Activated CD8-positive, alpha-beta T cell treated with anti-CD3 and anti-CD28 coated beads, Interleukin-2, amount 10 ng/mL, durations not matched to agents 7 days and 5 days (primary cell): ENCODE measurements around the gene XPO4. TPM values are rescaled to one million over a fixed set of nuclear protein-coding genes. Genes with fewer than 3 reads are reported as not detected.
"Not testable (repeated sequence)": the region's sequence is repeated elsewhere in the genome, so short reads cannot be mapped to it uniquely, and the experiment has no call there.

ENCODE experiments used
- ATAC-seq: fragments of 150-1000 bp; cut with Tn5 transposase; one replicate; pipeline ENCODE4 v1.10.0; 2021; ENCODE audit warnings: moderate library complexity
- CTCF ChIA-PET: fragments of 350-600 bp; sonication (Branson Sonifier 250); formaldehyde crosslinking; loops from one replicate; lab custom pipeline; 2021; ENCODE audit warnings: antibody characterized with exemption; lab: Charles Lee
- POLR2A ChIA-PET: fragments of 350-600 bp; sonication (Branson Sonifier 250); formaldehyde crosslinking; loops from one replicate; lab custom pipeline; 2021; ENCODE audit warnings: antibody characterized with exemption; lab: Charles Lee
- DNase-seq: peaks from one replicate; pipeline ENCODE4 v3.0.0-alpha.2; 2020
- H3K27ac Mint-ChIP-seq: one replicate; pipeline ENCODE4 v1.8.0; 2021; ENCODE audit warnings: mild to moderate bottlenecking, mixed read lengths
- H3K27me3 Mint-ChIP-seq: one replicate; pipeline ENCODE4 v1.8.0; 2021; ENCODE audit warnings: low read depth, mixed read lengths
- H3K36me3 Mint-ChIP-seq: one replicate; pipeline ENCODE4 v1.8.0; 2021; ENCODE audit warnings: low read depth, mixed read lengths
- H3K4me1 Mint-ChIP-seq: one replicate; pipeline ENCODE4 v1.8.0; 2021; ENCODE audit warnings: low read depth, mixed read lengths
- H3K4me3 Mint-ChIP-seq: one replicate; pipeline ENCODE4 v1.8.0; 2021; ENCODE audit warnings: mild to moderate bottlenecking, mixed read lengths
- H3K9me3 Mint-ChIP-seq: one replicate; pipeline ENCODE4 v1.8.0; 2022; ENCODE audit warnings: mixed read lengths; ENCODE audit not compliant: insufficient read depth
- total RNA-seq, 2 experiments: library from RNA; stranded (reverse); gene quantifications; one replicate each; pipeline ENCODE4 v1.2.3, GENCODE V29; 2021

The XPO4 gene
- 10 to 100 TPM; 18.6 to 19.8 TPM for total RNA-seq

DNA sequence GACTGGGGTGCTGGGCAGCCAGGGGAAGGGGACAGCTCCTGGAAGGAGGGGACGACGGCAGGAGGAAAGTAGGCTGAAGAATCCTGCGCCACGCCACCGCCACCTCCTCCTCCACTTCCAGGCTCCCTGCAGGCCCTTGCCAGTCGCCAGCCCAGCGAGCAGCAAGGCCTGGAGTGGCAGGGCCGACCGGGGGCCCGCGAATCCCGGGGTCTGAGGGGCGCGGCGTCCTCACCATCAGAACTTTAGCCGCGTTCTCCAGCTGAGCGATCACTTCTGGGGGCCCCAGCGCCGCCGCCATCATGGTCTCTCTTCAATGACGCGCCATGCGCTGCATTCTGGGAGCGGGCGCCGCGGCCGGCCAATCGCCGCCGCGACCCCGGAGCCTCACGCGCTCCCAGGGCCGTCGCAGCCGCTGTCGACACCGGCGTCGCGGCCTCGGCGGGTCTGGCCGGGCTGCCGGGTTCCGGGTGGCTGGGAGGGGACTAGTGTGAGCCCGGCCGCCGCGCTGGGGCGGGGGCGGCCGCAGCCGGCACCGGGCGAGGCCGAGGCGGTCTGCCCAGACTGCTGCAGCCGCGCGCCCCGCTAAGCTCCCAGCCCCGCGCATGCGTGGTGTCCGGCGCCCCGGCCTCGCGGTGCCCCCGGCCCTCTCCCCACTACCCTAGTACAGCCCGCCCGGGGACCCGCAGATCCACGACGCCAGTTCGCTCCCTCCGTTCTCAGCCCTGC lies at the start of gene XPO4:
TSS of gene XPO4 (minus strand) at position 309 of the 726 bp plus-strand sequence. CDS start at position 301, 8 bp downstream.
- ChIA-PET POLR2A (interaction anchor here (1.3 to 2.4 kb wide), 3 partner anchors 12 to 274 kb away, joined by 5 to 14 read pairs (median 6); partner anchors contain the start of genes EEF1AKMT1, MRPL57 and SKA3), CTCF (interaction anchor here (1.2 to 1.6 kb wide), 2 partner anchors 23 to 575 kb away, joined by 3 to 4 read pairs; no protein-coding TSS in a partner anchor)
- peak within 1 kb of the TSS; percentile 95 for H3K4me3 Mint-ChIP-seq
- ATAC-seq, result peak; percentile 96
- no peaks in the 10 kb centered on the region for H3K27me3 Mint-ChIP-seq
- H3K9me3 Mint-ChIP-seq, result no peaks in the 10 kb centered on the region
- peaks cover 28% of the 10 kb centered on the region for H3K4me1 Mint-ChIP-seq
- peak; percentile 87 for DNase-seq
- H3K27ac Mint-ChIP-seq, result peak within 1 kb of the TSS; percentile 93
- H3K36me3 Mint-ChIP-seq, result peaks cover 17% of the 10 kb centered on the region

DNA sequence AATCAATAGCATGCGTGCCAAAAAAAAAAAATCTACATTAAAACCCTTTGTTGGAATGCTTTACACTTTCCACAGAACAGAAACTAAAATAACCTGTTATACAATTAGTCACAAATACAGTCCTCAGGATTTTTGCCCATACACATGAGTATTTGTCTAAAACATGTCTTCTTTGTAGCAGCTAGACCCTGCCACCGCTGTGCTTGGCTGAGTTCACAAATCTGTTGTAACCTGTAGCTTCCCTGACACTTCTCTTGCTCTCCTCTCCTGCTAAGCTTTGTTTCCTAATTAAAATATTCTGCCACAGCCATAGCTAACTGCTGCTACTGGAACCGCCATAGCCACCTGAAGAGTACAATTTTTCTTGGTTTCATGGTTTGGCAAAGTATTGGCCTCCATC lies 45.5 kb upstream of the XPO4 start:
- CTCF ChIA-PET, H3K36me3 Mint-ChIP-seq, H3K4me3 Mint-ChIP-seq, POLR2A ChIA-PET, H3K27ac Mint-ChIP-seq, ATAC-seq, DNase-seq, H3K9me3 Mint-ChIP-seq: not testable (repeated sequence)
- peaks cover 10% of the 10 kb centered on the region for H3K4me1 Mint-ChIP-seq
- peaks cover 36% of the 10 kb centered on the region for H3K27me3 Mint-ChIP-seq

DNA sequence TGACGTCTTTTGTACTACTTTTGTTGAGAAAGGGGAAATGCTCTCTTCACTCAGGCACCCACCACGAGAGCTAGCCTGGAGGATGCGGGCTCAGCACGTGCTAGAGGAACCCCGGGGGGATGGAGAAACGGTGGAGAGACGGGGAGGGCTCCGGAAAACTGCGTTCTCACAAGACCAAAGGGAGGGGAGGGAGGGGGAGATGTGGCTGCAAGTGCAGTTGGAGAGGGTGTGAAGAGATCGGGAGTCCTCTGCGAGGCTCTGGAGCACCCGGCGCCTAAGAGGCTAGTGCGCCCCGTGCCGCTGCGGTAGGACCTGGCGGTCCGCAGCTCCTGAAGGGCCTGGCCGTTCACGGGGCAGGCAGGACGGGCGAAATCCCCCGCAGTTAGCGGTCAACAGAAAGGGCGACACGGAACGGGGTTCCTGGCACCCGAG lies 43.4 kb upstream of the XPO4 start:
- Mint-ChIP-seq H3K27me3 (peaks cover 36% of the 10 kb centered on the region), H3K9me3 (no peaks in the 10 kb centered on the region), H3K27ac (no peak overlapping the region), H3K4me3 (peak overlapping the region; percentile 40), H3K4me1 (peaks cover 10% of the 10 kb centered on the region), H3K36me3 (no peaks in the 10 kb centered on the region)
- CTCF ChIA-PET, result no interaction called here
- DNase-seq (peak; percentile 34), ATAC-seq (peak; percentile 36)
- POLR2A ChIA-PET, result no interaction called here

DNA sequence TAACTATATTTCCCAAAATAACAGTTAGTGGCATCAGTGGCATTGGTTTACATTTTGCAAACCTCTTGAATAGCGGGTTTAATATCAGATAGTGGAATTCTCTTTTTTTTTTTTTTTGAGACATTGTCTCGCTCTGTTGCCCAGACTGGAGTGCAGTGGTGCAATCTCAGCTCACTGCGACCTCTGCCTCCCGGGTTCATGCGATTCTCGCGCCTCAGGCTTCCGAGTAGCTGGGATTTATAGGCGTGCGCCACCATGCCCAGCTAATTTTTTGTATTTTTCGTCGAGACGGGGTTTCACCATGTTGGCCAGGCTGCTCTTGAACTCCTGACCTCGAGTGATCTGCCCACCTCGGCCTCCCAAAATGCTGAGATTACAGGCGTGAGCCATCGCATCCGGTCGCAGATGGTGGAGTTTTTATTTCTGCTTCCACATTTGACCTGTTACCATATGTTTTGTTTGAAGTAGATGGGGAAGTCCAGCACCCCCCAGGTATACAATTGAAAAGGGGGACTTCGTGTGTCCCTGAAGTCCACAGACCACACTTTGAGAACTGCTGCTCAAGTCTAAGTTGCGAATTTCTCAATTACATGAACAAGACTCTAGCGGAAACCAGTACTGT lies 40.5 kb upstream of the XPO4 start:
- no peaks in the 10 kb centered on the region for H3K36me3 Mint-ChIP-seq
- CTCF ChIA-PET, result interaction anchor here (0.6 to 2.5 kb wide), 15 partner anchors 26 to 537 kb away, joined by 3 to 15 read pairs (median 4); partner anchors contain the start of genes MRPL57 and SKA3
- peaks cover 10% of the 10 kb centered on the region for H3K4me1 Mint-ChIP-seq
- H3K27ac Mint-ChIP-seq, result no peak overlapping the region
- no peak overlapping the region for H3K4me3 Mint-ChIP-seq
- no peak for ATAC-seq
- DNase-seq, result no peak
- no peaks in the 10 kb centered on the region for H3K9me3 Mint-ChIP-seq
- POLR2A ChIA-PET, result no interaction called here
- peaks cover 26% of the 10 kb centered on the region for H3K27me3 Mint-ChIP-seq

DNA sequence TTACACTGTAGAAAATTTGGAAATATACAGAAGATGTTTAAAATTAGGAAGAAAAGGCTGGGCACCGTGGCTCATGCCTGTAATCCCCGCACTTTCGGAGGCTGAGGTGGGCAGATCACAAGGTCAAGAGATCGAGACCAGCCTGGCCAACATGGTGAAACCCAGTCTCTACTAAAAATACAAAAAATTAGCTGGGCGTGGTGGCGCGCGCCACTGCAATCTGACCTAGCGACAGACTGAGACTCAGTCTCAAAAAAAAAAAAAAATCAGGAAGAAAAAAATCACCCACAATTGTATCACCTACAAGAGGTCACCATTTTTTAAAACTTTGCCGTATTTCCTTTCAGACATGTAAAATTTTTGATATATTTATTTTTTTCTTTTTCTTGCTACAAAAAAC lies 38.0 kb upstream of the XPO4 start:
- CTCF ChIA-PET, H3K27ac Mint-ChIP-seq, H3K4me1 Mint-ChIP-seq, DNase-seq, H3K9me3 Mint-ChIP-seq, ATAC-seq, POLR2A ChIA-PET, H3K36me3 Mint-ChIP-seq, H3K4me3 Mint-ChIP-seq: not testable (repeated sequence)
- H3K27me3 Mint-ChIP-seq, result peaks cover 10% of the 10 kb centered on the region

DNA sequence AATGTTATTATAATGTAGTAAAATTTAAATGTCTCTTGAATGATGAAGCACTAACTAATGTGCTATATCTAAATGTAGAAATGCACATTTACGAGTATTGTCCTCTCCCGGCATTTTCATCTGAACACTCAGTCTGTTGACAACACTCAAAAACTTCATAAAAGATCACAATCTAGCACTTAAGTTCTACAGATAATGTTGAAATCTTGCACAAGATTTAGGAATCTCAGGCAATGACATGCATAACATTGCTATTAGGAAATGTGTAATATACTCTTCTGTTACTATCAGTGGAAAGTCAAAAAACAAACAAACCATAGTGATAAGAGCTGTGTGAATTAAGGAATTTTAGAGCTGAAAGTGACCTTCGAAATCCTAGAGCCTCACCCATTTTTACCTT lies 37.5 kb upstream of the XPO4 start:
- POLR2A ChIA-PET, result no interaction called here
- Mint-ChIP-seq H3K4me3 (no peak overlapping the region), H3K36me3 (no peaks in the 10 kb centered on the region), H3K27ac (no peak overlapping the region), H3K4me1 (peaks cover 2% of the 10 kb centered on the region), H3K9me3 (no peaks in the 10 kb centered on the region), H3K27me3 (peaks cover 6% of the 10 kb centered on the region)
- ATAC-seq (no peak), DNase-seq (no peak)
- CTCF ChIA-PET, result no interaction called here

DNA sequence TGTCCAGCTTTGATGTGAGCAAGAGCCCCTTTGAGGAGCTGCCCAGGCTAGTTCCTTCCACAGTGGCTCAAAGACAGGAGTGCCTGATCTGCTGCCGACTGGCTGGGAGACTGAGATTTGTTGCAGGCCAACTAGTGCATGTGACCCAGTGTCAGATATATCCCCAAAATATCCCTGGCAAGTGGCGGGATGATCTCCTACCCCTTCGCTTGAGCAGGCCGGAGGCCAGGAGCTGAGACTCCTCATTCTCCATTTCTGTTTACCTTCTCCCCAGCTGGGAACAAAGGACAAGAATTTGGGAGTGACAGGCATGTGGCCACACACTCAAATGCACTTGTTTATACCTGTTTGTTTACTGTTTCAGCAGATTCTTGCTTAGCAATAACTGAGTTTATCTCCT lies 37.1 kb upstream of the XPO4 start:
- Mint-ChIP-seq H3K27me3 (peaks cover 2% of the 10 kb centered on the region), H3K9me3 (no peaks in the 10 kb centered on the region), H3K36me3 (no peaks in the 10 kb centered on the region), H3K4me3 (no peak overlapping the region), H3K27ac (no peak overlapping the region), H3K4me1 (peaks cover 2% of the 10 kb centered on the region)
- ChIA-PET POLR2A (no interaction called here), CTCF (no interaction called here)
- no peak for ATAC-seq
- DNase-seq, result no peak

DNA sequence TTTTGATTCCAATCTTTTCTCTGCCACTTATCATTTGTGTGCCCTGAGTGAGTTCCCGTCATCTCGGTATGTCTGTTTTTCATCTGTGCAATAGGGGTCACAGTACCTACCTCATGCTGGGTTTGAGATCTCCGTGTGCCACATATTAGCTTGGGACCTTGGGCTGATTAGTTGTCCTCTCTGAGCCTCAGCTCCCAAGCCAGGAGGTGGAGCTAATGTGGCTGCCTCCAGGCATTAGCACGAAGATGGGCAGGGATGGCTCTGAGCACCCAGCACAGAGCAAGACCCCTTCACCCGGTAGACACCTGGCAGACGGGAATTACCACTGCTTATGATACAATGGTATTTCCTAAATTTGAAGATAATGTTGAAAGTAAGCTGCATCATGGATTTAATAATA lies 35.8 kb upstream of the XPO4 start:
- Mint-ChIP-seq H3K27ac (no peak overlapping the region), H3K9me3 (no peaks in the 10 kb centered on the region), H3K4me1 (no peaks in the 10 kb centered on the region), H3K27me3 (no peaks in the 10 kb centered on the region), H3K36me3 (no peaks in the 10 kb centered on the region), H3K4me3 (no peak overlapping the region)
- ChIA-PET CTCF (interaction anchor here (0.6 to 0.7 kb wide), 2 partner anchors 13 to 173 kb away, joined by 3 read pairs; no protein-coding TSS in a partner anchor), POLR2A (no interaction called here)
- ATAC-seq (no peak), DNase-seq (no peak)

DNA sequence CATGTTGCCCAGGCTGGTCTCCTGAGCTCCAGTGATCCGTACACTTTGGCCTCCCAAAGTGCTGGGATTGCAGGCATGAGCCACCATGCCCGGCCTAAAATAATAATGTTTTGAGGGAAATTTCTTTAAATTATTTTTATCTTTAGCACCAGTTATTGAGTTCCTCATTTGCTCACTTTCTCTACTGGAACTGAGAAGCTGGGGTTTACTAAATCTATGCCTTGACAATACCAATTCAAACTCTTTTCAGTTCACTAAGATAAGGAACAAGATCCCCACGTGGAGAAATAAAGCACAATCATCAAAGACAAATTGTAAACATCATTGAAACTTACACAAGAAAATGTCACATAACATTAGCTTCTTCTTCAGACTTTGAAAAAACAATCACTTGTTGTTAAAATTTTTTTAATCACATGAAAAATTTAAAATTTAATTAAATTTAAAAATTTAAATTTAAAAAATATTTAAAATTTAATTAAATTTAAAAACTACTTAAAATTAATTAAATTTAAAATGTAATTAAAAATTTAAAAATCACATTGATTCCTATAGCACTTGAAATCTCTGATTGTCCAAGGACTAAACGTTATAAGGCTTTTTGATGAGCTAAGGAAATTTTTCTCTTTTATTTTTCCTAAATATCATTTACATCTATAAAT lies 25.2 kb upstream of the XPO4 start:
- no peak for ATAC-seq
- no peak overlapping the region for H3K4me3 Mint-ChIP-seq
- H3K4me1 Mint-ChIP-seq, result no peaks in the 10 kb centered on the region
- H3K9me3 Mint-ChIP-seq, result no peaks in the 10 kb centered on the region
- CTCF ChIA-PET, result interaction anchor here (2.2 kb wide), 1 partner anchor 435 kb away, joined by 5 read pairs; no protein-coding TSS in a partner anchor
- H3K36me3 Mint-ChIP-seq, result no peaks in the 10 kb centered on the region
- H3K27ac Mint-ChIP-seq, result no peak overlapping the region
- H3K27me3 Mint-ChIP-seq, result peaks cover 6% of the 10 kb centered on the region
- POLR2A ChIA-PET, result no interaction called here
- DNase-seq, result no peak

- H3K9me3 Mint-ChIP-seq, H3K4me1 Mint-ChIP-seq, H3K27ac Mint-ChIP-seq, H3K27me3 Mint-ChIP-seq, POLR2A ChIA-PET, H3K36me3 Mint-ChIP-seq, DNase-seq, ATAC-seq, H3K4me3 Mint-ChIP-seq: not testable (repeated sequence)
- CTCF ChIA-PET, result interaction anchor here (0.6 to 3.5 kb wide), 20 partner anchors 13 to 746 kb away, joined by 3 to 21 read pairs (median 4); partner anchors contain the start of gene XPO4
Measured at GRCh38 chr13:20925395-20925790, 22.8 kb upstream of the XPO4 start.

DNA sequence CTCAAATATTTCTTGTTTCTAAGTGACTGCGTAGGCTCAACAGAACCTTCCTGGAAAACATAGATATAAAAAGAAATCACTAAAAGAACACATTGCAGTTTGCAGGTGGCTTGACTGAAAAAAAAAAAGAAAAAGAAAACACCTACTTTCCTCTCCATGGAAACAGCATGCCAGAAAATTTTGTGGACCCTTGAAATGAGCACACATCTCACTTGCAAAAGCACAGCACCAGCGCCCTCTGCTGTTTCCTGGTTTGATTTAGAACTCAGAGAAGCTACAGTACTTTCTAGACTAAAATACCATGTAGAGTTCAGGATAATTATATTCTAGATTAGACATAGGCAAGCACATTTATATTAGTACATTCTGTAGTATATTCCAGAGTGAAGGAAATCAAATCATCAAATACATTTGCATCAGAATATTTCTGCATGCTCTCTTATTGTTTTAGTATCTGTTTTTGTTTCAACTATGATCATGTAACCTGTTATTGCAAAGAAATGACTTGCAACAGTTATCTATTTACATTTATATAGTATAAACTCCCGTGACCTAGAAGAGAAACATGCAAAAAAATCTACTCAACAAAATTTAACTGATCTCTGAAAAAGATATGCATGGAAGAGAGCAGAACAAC lies 22.3 kb upstream of the XPO4 start:
- H3K27ac Mint-ChIP-seq, result no peak overlapping the region
- H3K27me3 Mint-ChIP-seq, result peaks cover 3% of the 10 kb centered on the region
- no peaks in the 10 kb centered on the region for H3K4me1 Mint-ChIP-seq
- H3K4me3 Mint-ChIP-seq, result no peak overlapping the region
- H3K9me3 Mint-ChIP-seq, result no peaks in the 10 kb centered on the region
- CTCF ChIA-PET, result interaction anchor here (0.6 to 3.5 kb wide), 22 partner anchors 14 to 746 kb away, joined by 3 to 21 read pairs (median 3); partner anchors contain the start of gene XPO4
- POLR2A ChIA-PET, result no interaction called here
- no peaks in the 10 kb centered on the region for H3K36me3 Mint-ChIP-seq
- peak; percentile 85 for DNase-seq
- peak; percentile 77 for ATAC-seq
